Measurements from ENCODE around the gene NAV1. TPM values are rescaled to one million over a fixed set of nuclear protein-coding genes. Genes with fewer than 3 reads are reported as not detected.

NAV1 gene
- total RNA-seq, 1 donor from 2014 or later = 101 TPM

DNA sequence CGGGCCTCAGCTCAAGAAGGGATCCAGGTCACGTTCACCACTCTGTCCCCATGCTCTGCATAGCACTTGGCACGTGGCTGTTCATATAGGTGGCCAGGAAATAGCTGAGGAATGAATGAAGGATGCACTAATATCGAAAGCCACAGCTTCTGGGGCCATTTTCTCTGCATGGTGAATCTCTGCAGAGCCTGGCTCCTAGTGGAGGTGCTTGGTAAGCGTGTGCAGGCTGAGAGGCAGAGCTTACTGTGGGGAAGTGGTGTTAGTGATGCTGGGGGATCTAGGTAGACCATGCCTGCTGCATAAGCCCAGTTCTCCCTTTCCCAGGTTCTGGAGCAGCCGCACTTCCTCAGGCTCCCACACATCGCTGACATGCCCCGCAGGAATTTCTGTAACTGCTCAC is 40.3 kb upstream of the NAV1 start:
- Mint-ChIP-seq H3K9me3 (ENCODE audit: unreplicated experiment) (no peaks in the 10 kb centered on the region), H3K36me3 (ENCODE audit: low read depth, unreplicated experiment) (peaks cover 27% of the 10 kb centered on the region), H3K4me1 (ENCODE audit: unreplicated experiment) (peaks cover 45% of the 10 kb centered on the region), H3K4me3 (ENCODE audit: unreplicated experiment) (no peak overlapping the region), H3K27ac (ENCODE audit: unreplicated experiment) (no peak overlapping the region), H3K27me3 (ENCODE audit: unreplicated experiment) (peaks cover 6% of the 10 kb centered on the region)
- no peak for DNase-seq (ENCODE audit: low spot score)
- TF ChIP-seq, protein P1, sequence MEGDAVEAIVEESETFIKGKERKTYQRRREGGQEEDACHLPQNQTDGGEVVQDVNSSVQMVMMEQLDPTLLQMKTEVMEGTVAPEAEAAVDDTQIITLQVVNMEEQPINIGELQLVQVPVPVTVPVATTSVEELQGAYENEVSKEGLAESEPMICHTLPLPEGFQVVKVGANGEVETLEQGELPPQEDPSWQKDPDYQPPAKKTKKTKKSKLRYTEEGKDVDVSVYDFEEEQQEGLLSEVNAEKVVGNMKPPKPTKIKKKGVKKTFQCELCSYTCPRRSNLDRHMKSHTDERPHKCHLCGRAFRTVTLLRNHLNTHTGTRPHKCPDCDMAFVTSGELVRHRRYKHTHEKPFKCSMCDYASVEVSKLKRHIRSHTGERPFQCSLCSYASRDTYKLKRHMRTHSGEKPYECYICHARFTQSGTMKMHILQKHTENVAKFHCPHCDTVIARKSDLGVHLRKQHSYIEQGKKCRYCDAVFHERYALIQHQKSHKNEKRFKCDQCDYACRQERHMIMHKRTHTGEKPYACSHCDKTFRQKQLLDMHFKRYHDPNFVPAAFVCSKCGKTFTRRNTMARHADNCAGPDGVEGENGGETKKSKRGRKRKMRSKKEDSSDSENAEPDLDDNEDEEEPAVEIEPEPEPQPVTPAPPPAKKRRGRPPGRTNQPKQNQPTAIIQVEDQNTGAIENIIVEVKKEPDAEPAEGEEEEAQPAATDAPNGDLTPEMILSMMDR (IDR thresholded peaks at IDR 0.05; ENCODE audit: unreplicated experiment) = no peak

DNA sequence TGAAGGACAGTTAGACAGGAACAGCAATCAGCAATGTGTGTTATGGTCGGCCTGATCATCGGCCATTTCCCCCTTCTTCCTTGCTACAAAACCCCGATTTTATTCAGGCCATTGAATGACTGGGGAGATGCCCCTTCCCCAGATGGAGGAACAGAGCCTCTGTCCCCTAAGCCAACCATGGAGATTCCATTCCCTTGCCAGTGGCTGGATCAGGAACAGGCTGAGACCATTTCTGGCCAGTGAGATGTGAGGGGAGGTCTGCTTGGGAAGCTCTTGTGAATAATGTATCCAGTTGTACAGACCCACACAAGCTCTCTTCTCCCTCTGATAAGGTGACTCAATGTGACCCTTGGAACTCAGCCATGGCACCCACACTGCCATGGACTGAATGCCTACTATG is 39.7 kb upstream of the NAV1 start:
- H3K9me3 Mint-ChIP-seq (ENCODE audit: unreplicated experiment) = no peaks in the 10 kb centered on the region
- H3K36me3 Mint-ChIP-seq (ENCODE audit: low read depth, unreplicated experiment) = peaks cover 22% of the 10 kb centered on the region
- H3K4me3 Mint-ChIP-seq (ENCODE audit: unreplicated experiment) = no peak overlapping the region
- H3K4me1 Mint-ChIP-seq (ENCODE audit: unreplicated experiment) = peaks cover 49% of the 10 kb centered on the region
- TF ChIP-seq, protein P1 (IDR thresholded peaks at IDR 0.05; ENCODE audit: unreplicated experiment) = no peak
- DNase-seq (ENCODE audit: low spot score) = no peak
- H3K27me3 Mint-ChIP-seq (ENCODE audit: unreplicated experiment) = peaks cover 6% of the 10 kb centered on the region
- H3K27ac Mint-ChIP-seq (ENCODE audit: unreplicated experiment) = no peak overlapping the region

DNA sequence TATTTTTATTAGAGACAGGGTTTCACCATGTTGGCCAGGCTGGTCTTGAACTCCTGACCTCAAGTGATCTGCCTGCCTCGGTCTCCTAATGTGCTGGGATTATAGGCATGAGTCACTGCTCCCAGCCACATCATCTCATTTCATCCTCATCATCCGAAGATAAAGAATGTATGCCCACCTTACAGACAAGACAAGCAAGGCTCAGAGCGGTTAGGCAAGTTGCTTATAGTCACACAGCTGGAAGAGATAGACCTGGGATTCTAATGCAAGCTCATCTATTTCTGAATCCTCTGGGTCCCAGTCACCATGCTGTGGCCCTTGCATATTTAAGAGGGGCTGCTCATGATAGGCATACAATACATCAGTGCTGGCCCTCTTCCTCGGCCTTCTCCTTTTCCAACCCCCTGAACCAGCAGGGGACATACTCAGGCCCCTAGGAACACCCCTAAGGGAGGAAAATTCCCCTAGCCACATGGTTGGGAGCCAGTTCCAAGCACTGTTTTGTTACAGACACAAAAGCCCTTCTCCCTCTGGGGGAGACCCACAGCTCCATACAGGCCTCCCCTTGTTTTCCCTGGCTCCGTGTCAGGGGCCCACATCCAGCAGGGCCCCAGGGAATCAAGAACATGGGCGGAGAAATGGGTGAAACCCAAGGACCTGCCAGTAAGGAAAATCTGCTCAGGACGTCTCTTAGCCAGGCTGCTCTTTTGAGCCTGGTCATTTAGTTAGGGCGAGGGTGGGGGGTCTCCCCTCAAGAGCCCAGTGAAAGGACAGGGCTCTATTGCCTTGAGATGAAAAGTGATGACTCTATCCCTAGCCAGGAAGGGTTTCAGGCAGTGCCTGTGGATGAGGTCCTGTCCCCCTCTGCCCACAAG is 38.9 kb upstream of the NAV1 start:
- DNase-seq (ENCODE audit: low spot score) = no peak
- Mint-ChIP-seq H3K4me3 (ENCODE audit: unreplicated experiment) (no peak overlapping the region), H3K27me3 (ENCODE audit: unreplicated experiment) (peaks cover 6% of the 10 kb centered on the region), H3K36me3 (ENCODE audit: low read depth, unreplicated experiment) (peaks cover 14% of the 10 kb centered on the region), H3K9me3 (ENCODE audit: unreplicated experiment) (no peaks in the 10 kb centered on the region), H3K27ac (ENCODE audit: unreplicated experiment) (no peak overlapping the region), H3K4me1 (ENCODE audit: unreplicated experiment) (peaks cover 50% of the 10 kb centered on the region)
- TF ChIP-seq, protein P1 (IDR thresholded peaks at IDR 0.05; ENCODE audit: unreplicated experiment) = no peak

DNA sequence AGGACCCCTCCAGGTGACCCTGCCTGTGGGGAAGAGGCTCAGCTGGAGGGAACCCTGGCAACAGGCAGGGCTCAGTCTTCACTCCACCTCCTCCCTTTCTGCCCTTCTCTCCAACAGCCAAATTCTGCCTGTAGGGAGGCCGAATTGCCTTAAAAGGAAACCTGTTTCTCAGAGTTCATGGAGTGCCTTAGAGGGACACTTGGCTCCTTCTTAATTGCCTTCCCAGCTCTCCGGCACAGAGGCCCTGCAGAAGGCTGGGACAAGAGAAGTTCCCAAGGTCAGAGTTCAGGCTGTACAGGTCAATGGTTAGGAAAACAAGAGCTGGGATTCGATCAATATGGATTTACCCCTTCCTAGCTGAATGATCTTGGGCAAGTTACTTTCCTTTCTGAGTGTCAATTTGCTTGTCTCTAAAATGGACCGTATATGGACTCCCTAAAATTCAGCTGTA is 38.2 kb upstream of the NAV1 start:
- Mint-ChIP-seq H3K36me3 (ENCODE audit: low read depth, unreplicated experiment) (peaks cover 11% of the 10 kb centered on the region), H3K4me3 (ENCODE audit: unreplicated experiment) (no peak overlapping the region), H3K9me3 (ENCODE audit: unreplicated experiment) (no peaks in the 10 kb centered on the region), H3K27ac (ENCODE audit: unreplicated experiment) (peak overlapping the region; percentile 10), H3K27me3 (ENCODE audit: unreplicated experiment) (peaks cover 9% of the 10 kb centered on the region), H3K4me1 (ENCODE audit: unreplicated experiment) (peaks cover 56% of the 10 kb centered on the region)
- DNase-seq (ENCODE audit: low spot score) = no peak
- TF ChIP-seq, protein P1 (IDR thresholded peaks at IDR 0.05; ENCODE audit: unreplicated experiment) = no peak

DNA sequence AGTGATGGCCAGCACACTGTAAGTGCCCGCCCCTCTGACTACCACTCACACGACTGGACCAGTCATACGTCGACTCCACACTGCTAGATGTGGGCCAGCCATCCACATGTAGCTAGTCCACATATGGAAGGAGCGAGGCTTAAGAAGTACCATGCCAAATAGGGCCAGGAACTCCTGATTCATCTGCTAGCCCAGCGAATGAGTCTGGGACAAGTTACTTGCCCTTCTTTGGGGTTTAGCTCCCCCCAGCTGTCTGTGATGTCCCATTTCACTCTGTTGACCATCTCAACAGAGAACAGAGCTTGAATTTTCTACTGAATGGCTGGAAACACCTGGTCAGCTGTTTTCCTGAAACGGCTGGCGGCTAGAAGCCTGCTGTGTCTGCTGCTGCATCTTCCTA is 37.8 kb upstream of the NAV1 start:
- peaks cover 6% of the 10 kb centered on the region for H3K36me3 Mint-ChIP-seq (ENCODE audit: low read depth, unreplicated experiment)
- TF ChIP-seq, protein P1 (IDR thresholded peaks at IDR 0.05; ENCODE audit: unreplicated experiment) = no peak
- no peak for DNase-seq (ENCODE audit: low spot score)
- H3K27ac Mint-ChIP-seq (ENCODE audit: unreplicated experiment) = peak overlapping the region; percentile 10
- H3K4me3 Mint-ChIP-seq (ENCODE audit: unreplicated experiment) = no peak overlapping the region
- H3K4me1 Mint-ChIP-seq (ENCODE audit: unreplicated experiment) = peaks cover 58% of the 10 kb centered on the region
- H3K9me3 Mint-ChIP-seq (ENCODE audit: unreplicated experiment) = no peaks in the 10 kb centered on the region
- peaks cover 10% of the 10 kb centered on the region for H3K27me3 Mint-ChIP-seq (ENCODE audit: unreplicated experiment)
